ENCODE data around the gene IL13. TPM values are rescaled to one million over a fixed set of nuclear protein-coding genes. Genes with fewer than 3 reads are reported as not detected.

Gene IL13
- total and polyA plus RNA-seq, 2 experiments from 2014 or later = not detected

DNA sequence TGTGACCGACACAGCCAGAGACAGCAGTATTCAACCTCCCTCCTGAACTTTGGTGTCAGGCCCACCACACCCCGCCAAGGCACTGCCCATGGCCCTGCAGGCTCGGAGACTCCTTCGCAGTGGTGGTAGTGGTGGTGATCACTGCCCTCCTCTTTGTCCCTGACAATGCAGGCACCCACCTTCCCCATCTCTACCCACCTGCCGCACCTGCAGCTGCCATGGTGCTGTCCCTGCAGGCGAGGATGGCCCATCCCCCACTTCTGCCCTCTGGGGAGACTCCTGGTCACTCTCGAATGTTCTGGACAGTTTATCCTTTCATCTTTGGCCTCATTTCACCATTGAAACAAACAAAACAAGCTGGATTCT, 11.5 kb downstream of the IL13 start:
- H3K9ac ChIP-seq = no peak overlapping the region
- no peaks in the 10 kb centered on the region for H3K27me3 ChIP-seq (replicated peaks; ENCODE audit: insufficient read depth)
- H2AFZ ChIP-seq = no peak overlapping the region
- in situ Hi-C loops (cut with MboI) = no loop called here
- TF ChIP-seq EZH2phosphoT487 (IDR thresholded peaks at IDR 0.05; ENCODE audit: insufficient read depth, low read depth) = no peak
- TF ChIP-seq EZH2 (IDR thresholded peaks at IDR 0.05; ENCODE audit: insufficient read depth, poor library complexity, severe bottlenecking) = no peak
- no peaks in the 10 kb centered on the region for H3K9me2 ChIP-seq (ENCODE audit: insufficient read depth)
- 81 to 85% methylated on average over 7 of the region's 7 CpGs for WGBS, 2 experiments (ENCODE audit: low coverage in 1 of 2, low lambda C conversion rate in 2 of 2, missing lambda C conversion rate in 2 of 2)
- H4K20me1 ChIP-seq (ENCODE audit: insufficient read depth) = no peaks in the 10 kb centered on the region
- H3K27ac ChIP-seq = no peak overlapping the region
- no peaks in the 10 kb centered on the region for H3K79me2 ChIP-seq (ENCODE audit: insufficient read depth)
- DNase-seq = no peak
- no peak overlapping the region for H3K4me2 ChIP-seq (ENCODE audit: unreplicated experiment)
- no peaks in the 10 kb centered on the region for H3K36me3 ChIP-seq (ENCODE audit: low read depth)
- peaks cover 12% of the 10 kb centered on the region for H3F3A ChIP-seq (ENCODE audit: insufficient read depth)
- no peaks in the 10 kb centered on the region for H3K9me3 ChIP-seq (ENCODE audit: low read depth)
- H3K4me3 ChIP-seq = no peak overlapping the region
- H3K4me1 ChIP-seq (ENCODE audit: insufficient read depth) = peaks cover 7% of the 10 kb centered on the region

GRCh38 chr5:132669966-132670882, 12.3 kb downstream of the IL13 start:
- no peak for TF ChIP-seq EZH2phosphoT487 (IDR thresholded peaks at IDR 0.05; ENCODE audit: insufficient read depth, low read depth)
- no peak for TF ChIP-seq EZH2 (IDR thresholded peaks at IDR 0.05; ENCODE audit: insufficient read depth, poor library complexity, severe bottlenecking)
- Histone ChIP-seq H3K27ac (no peak overlapping the region), H3F3A (ENCODE audit: insufficient read depth) (peaks cover 20% of the 10 kb centered on the region), H3K9me3 (ENCODE audit: low read depth) (no peaks in the 10 kb centered on the region), H3K4me1 (ENCODE audit: insufficient read depth) (peaks cover 9% of the 10 kb centered on the region), H4K20me1 (ENCODE audit: insufficient read depth) (no peaks in the 10 kb centered on the region), H3K79me2 (ENCODE audit: insufficient read depth) (no peaks in the 10 kb centered on the region), H3K4me3 (no peak overlapping the region), H2AFZ (no peak overlapping the region), H3K9me2 (ENCODE audit: insufficient read depth) (no peaks in the 10 kb centered on the region), H3K27me3 (replicated peaks; ENCODE audit: insufficient read depth) (no peaks in the 10 kb centered on the region), H3K4me2 (ENCODE audit: unreplicated experiment) (no peak overlapping the region), H3K9ac (no peak overlapping the region), H3K36me3 (ENCODE audit: low read depth) (no peaks in the 10 kb centered on the region)
- in situ Hi-C loops (cut with MboI) = no loop called here
- WGBS, 2 experiments (ENCODE audit: low coverage in 1 of 2, low lambda C conversion rate in 2 of 2, missing lambda C conversion rate in 2 of 2) = 86 to 88% methylated on average over 16 of the region's 16 CpGs
- DNase-seq = no peak

DNA sequence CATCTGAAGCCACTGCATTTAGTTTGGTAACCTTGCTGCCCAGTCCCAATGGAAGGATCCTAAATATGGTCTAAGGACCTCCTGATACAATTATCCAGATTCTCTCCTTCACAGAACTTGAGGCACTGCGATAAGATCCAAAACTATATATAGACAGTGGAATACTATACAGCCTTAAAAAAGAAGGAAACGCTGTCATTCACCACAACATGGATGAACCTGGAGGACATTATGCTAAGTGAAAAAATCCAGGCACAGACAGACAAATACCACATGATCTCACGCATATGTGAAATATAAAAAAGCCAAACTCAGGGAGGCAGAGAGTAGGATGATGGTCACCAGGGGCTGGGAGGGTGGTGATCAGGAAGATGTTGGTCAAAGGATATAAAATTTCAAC, 13.0 kb downstream of the IL13 start:
- in situ Hi-C loops (cut with MboI) = no loop called here
- no peak overlapping the region for H3K9ac ChIP-seq
- no peaks in the 10 kb centered on the region for H4K20me1 ChIP-seq (ENCODE audit: insufficient read depth)
- H3K4me2 ChIP-seq (ENCODE audit: unreplicated experiment) = no peak overlapping the region
- no peak overlapping the region for H3K27ac ChIP-seq
- no peaks in the 10 kb centered on the region for H3K36me3 ChIP-seq (ENCODE audit: low read depth)
- H2AFZ ChIP-seq = no peak overlapping the region
- H3K4me3 ChIP-seq = no peak overlapping the region
- no peaks in the 10 kb centered on the region for H3K79me2 ChIP-seq (ENCODE audit: insufficient read depth)
- peaks cover 12% of the 10 kb centered on the region for H3K4me1 ChIP-seq (ENCODE audit: insufficient read depth)
- no peaks in the 10 kb centered on the region for H3K9me2 ChIP-seq (ENCODE audit: insufficient read depth)
- H3F3A ChIP-seq (ENCODE audit: insufficient read depth) = peaks cover 27% of the 10 kb centered on the region
- no peak for DNase-seq
- H3K27me3 ChIP-seq (replicated peaks; ENCODE audit: insufficient read depth) = no peaks in the 10 kb centered on the region
- TF ChIP-seq EZH2phosphoT487 (IDR thresholded peaks at IDR 0.05; ENCODE audit: insufficient read depth, low read depth) = no peak
- no peak for TF ChIP-seq EZH2 (IDR thresholded peaks at IDR 0.05; ENCODE audit: insufficient read depth, poor library complexity, severe bottlenecking)
- WGBS, 2 experiments (ENCODE audit: low coverage in 1 of 2, low lambda C conversion rate in 2 of 2, missing lambda C conversion rate in 2 of 2) = 95 to 97% methylated on average over 3 of the region's 3 CpGs
- H3K9me3 ChIP-seq (ENCODE audit: low read depth) = no peaks in the 10 kb centered on the region

- DNase-seq = no peak
- Histone ChIP-seq H3K27me3 (replicated peaks; ENCODE audit: insufficient read depth) (no peaks in the 10 kb centered on the region), H3K9me3 (ENCODE audit: low read depth) (no peaks in the 10 kb centered on the region), H3F3A (ENCODE audit: insufficient read depth) (peaks cover 37% of the 10 kb centered on the region), H3K4me2 (ENCODE audit: unreplicated experiment) (no peak overlapping the region), H3K9me2 (ENCODE audit: insufficient read depth) (no peaks in the 10 kb centered on the region), H3K79me2 (ENCODE audit: insufficient read depth) (no peaks in the 10 kb centered on the region), H2AFZ (no peak overlapping the region; the same call in 1 of the 2 replicates), H4K20me1 (ENCODE audit: insufficient read depth) (no peaks in the 10 kb centered on the region), H3K4me3 (no peak overlapping the region), H3K36me3 (ENCODE audit: low read depth) (no peaks in the 10 kb centered on the region), H3K27ac (no peak overlapping the region), H3K9ac (no peak overlapping the region), H3K4me1 (ENCODE audit: insufficient read depth) (peaks cover 31% of the 10 kb centered on the region)
- TF ChIP-seq EZH2 (IDR thresholded peaks at IDR 0.05; ENCODE audit: insufficient read depth, poor library complexity, severe bottlenecking) (no peak), EZH2phosphoT487 (IDR thresholded peaks at IDR 0.05; ENCODE audit: insufficient read depth, low read depth) (no peak)
- in situ Hi-C loops (cut with MboI) = no loop called here
- 83 to 85% methylated on average over 1 of the region's 1 CpG for WGBS, 2 experiments (ENCODE audit: low coverage in 1 of 2, low lambda C conversion rate in 2 of 2, missing lambda C conversion rate in 2 of 2)
Measured at GRCh38 chr5:132673488-132673887, 15.5 kb downstream of the IL13 start.
